Measurements from ENCODE around the gene OR2F1. TPM values are rescaled to one million over a fixed set of nuclear protein-coding genes. Genes with fewer than 3 reads are reported as not detected.

Gene OR2F1
- total RNA-seq, 1 experiment from 2014 or later, result not detected

- Histone ChIP-seq H3K4me3 (ENCODE audit: insufficient read depth, low read depth, low read length) (no peak overlapping the region), H3K36me3 (replicated peaks; ENCODE audit: control insufficient read depth, insufficient read depth, low read length) (no peaks in the 10 kb centered on the region), H3K27me3 (ENCODE audit: control insufficient read depth, insufficient read depth, low read length) (no peaks in the 10 kb centered on the region)
- DNase-seq, result no peak
These were observed 23.9 kb downstream of the OR2F1 start for GRCh38 chr7:143978585-143978984.

DNA sequence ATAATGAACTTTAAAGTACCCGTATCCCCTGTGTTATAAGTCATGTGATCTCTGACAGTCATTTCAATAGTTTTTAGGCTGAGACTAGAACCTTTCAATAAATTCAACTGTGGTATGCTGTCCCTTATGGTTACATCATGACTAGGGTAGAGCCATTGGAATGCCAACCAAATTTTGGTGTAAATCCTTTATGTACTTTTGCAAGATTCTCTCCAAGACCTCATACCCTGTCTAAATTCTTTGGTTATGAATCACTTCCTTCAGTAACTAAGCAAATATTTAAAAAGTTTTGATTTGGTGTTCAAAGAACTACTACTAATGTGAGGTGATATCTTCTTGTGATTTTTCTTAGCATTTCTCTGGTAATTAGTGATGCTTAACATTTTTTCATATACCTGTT lies 24.7 kb downstream of the OR2F1 start:
- Histone ChIP-seq H3K4me3 (ENCODE audit: insufficient read depth, low read depth, low read length) (no peak overlapping the region), H3K36me3 (replicated peaks; ENCODE audit: control insufficient read depth, insufficient read depth, low read length) (no peaks in the 10 kb centered on the region), H3K27me3 (ENCODE audit: control insufficient read depth, insufficient read depth, low read length) (no peaks in the 10 kb centered on the region)
- no peak for DNase-seq

DNA sequence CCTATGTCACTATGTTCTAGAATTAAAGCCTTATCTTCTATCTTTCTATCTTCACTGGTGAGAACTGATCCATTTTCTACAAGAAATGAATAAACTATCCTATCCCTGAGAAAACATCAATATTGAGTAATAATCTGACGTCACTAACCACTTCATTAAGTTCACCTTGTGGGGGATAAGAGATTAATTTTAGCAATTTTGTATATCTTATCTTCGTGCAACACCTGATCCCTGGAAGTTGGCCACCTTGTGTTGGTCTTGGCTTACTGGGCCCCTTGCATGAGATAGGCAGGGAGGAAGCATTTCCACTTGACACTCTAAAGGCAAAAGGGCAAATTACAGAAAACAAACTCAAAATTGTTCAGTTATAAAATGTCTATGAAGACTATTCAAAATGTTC lies 25.4 kb downstream of the OR2F1 start:
- no peak for DNase-seq
- Histone ChIP-seq H3K4me3 (ENCODE audit: insufficient read depth, low read depth, low read length) (no peak overlapping the region), H3K36me3 (replicated peaks; ENCODE audit: control insufficient read depth, insufficient read depth, low read length) (no peaks in the 10 kb centered on the region), H3K27me3 (ENCODE audit: control insufficient read depth, insufficient read depth, low read length) (no peaks in the 10 kb centered on the region)

GRCh38 chr7:143980746-143981510 lies 26.3 kb downstream of the OR2F1 start:
- no peaks in the 10 kb centered on the region for H3K36me3 ChIP-seq (replicated peaks; ENCODE audit: control insufficient read depth, insufficient read depth, low read length)
- H3K4me3 ChIP-seq (ENCODE audit: insufficient read depth, low read depth, low read length), result no peak overlapping the region
- no peaks in the 10 kb centered on the region for H3K27me3 ChIP-seq (ENCODE audit: control insufficient read depth, insufficient read depth, low read length)
- DNase-seq, result no peak

DNA sequence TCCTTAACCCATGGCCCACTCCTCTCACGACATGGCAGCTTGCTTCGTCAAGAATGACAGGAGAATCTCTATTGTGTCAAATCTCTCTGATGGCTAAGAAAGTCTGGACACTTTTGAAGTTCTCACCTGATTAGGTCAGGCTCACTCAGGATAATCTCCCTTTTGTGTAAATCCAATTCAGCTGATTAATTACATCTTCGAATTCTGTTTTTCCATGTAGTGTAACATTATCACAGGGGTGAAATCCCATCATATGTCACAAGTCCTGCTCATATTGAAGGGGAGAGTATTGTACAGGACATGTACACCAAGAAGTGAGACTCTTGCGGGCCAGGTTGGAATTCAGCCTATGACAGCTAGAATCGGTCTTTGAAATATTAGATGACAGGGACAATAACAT lies 29.3 kb downstream of the OR2F1 start:
- no peak for DNase-seq
- no peak overlapping the region for H3K4me3 ChIP-seq (ENCODE audit: insufficient read depth, low read depth, low read length)
- no peaks in the 10 kb centered on the region for H3K36me3 ChIP-seq (replicated peaks; ENCODE audit: control insufficient read depth, insufficient read depth, low read length)
- H3K27me3 ChIP-seq (ENCODE audit: control insufficient read depth, insufficient read depth, low read length), result no peaks in the 10 kb centered on the region

- Histone ChIP-seq H3K36me3 (replicated peaks; ENCODE audit: control insufficient read depth, insufficient read depth, low read length) (no peaks in the 10 kb centered on the region), H3K4me3 (ENCODE audit: insufficient read depth, low read depth, low read length) (no peak overlapping the region), H3K27me3 (ENCODE audit: control insufficient read depth, insufficient read depth, low read length) (no peaks in the 10 kb centered on the region)
- DNase-seq, result no peak
These were observed 32.9 kb downstream of the OR2F1 start for GRCh38 chr7:143987513-143987912.

DNA sequence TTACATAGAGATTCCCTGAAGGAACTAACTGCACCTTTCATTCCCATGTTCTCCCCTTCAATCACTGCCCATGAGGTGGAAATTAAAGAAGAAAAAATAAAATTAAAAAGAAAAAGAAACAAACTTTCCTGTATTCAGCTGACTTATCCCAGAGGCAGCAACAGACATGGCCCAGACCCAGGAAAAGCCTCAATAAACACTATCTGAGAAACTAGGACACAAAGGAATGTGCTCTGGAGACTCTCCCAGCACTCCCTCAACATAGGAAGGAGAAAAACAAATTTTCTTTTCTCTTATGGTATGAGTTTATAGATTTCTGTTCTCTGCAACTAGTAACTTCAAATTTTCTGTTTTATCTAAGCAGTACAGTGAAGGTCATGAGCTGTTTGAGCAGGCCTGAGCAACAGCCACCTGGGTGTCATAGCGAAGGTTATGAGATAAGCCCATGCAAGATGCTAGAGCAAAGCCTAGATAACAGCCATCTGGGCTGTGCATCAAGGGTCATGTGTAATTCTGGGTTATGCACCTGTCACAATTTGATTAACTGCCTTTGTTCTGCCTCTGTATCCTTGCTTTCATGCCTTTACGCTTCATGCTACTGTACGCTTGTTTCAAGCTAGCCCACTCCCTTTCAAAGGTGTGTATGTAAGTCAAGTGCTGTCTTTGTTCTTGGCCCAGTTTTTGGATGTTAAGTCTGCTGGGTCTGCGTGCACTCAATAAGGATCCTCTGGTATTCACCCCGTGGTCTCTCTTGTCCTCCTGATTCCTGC lies 34.5 kb downstream of the OR2F1 start:
- no peaks in the 10 kb centered on the region for H3K36me3 ChIP-seq (replicated peaks; ENCODE audit: control insufficient read depth, insufficient read depth, low read length)
- no peak for DNase-seq
- H3K4me3 ChIP-seq (ENCODE audit: insufficient read depth, low read depth, low read length), result no peak overlapping the region
- H3K27me3 ChIP-seq (ENCODE audit: control insufficient read depth, insufficient read depth, low read length), result no peaks in the 10 kb centered on the region

GRCh38 chr7:143992670-143993069 lies 38.0 kb downstream of the OR2F1 start:
- no peak overlapping the region for H3K4me3 ChIP-seq (ENCODE audit: insufficient read depth, low read depth, low read length)
- H3K36me3 ChIP-seq (replicated peaks; ENCODE audit: control insufficient read depth, insufficient read depth, low read length), result no peaks in the 10 kb centered on the region
- no peaks in the 10 kb centered on the region for H3K27me3 ChIP-seq (ENCODE audit: control insufficient read depth, insufficient read depth, low read length)
- DNase-seq, result no peak

DNA sequence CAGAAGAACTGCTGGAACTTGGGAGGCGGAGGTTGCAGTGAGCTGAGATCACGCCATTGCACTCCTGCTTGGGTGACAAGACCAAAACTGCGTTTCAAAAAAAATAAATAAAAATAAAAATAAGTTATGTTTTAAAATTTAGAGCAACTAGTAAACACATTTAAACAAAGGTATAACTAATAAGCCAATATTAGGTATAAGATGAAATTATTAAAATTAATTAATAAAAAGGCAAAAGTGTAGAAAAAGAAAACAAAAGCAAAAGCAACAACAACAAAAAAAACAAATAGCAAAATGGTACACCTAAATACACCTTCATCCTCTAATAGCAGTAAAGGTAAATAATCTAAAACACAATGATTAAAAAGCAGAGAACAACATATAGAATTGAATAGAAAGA lies 39.3 kb downstream of the OR2F1 start:
- H3K4me3 ChIP-seq (ENCODE audit: insufficient read depth, low read depth, low read length), result no peak overlapping the region
- no peaks in the 10 kb centered on the region for H3K36me3 ChIP-seq (replicated peaks; ENCODE audit: control insufficient read depth, insufficient read depth, low read length)
- no peak for DNase-seq
- H3K27me3 ChIP-seq (ENCODE audit: control insufficient read depth, insufficient read depth, low read length), result no peaks in the 10 kb centered on the region

GRCh38 chr7:144000020-144000419 lies 45.4 kb downstream of the OR2F1 start, which contains the start of gene OR6B1:
OR6B1 (plus strand) TSS chr7:144000320; CDS start chr7:144003997, 3,677 bp downstream.
- Histone ChIP-seq H3K36me3 (replicated peaks; ENCODE audit: control insufficient read depth, insufficient read depth, low read length) (no peaks in the 10 kb centered on the region), H3K27me3 (ENCODE audit: control insufficient read depth, insufficient read depth, low read length) (no peaks in the 10 kb centered on the region), H3K4me3 (ENCODE audit: insufficient read depth, low read depth, low read length) (no peak within 1 kb of the TSS)
- no peak for DNase-seq

- no peak for DNase-seq
- H3K4me3 ChIP-seq (ENCODE audit: insufficient read depth, low read depth, low read length), result no peak overlapping the region
- H3K27me3 ChIP-seq (ENCODE audit: control insufficient read depth, insufficient read depth, low read length), result no peaks in the 10 kb centered on the region
- H3K36me3 ChIP-seq (replicated peaks; ENCODE audit: control insufficient read depth, insufficient read depth, low read length), result no peaks in the 10 kb centered on the region
These were observed 46.9 kb downstream of the OR2F1 start for GRCh38 chr7:144001543-144001942.

DNA sequence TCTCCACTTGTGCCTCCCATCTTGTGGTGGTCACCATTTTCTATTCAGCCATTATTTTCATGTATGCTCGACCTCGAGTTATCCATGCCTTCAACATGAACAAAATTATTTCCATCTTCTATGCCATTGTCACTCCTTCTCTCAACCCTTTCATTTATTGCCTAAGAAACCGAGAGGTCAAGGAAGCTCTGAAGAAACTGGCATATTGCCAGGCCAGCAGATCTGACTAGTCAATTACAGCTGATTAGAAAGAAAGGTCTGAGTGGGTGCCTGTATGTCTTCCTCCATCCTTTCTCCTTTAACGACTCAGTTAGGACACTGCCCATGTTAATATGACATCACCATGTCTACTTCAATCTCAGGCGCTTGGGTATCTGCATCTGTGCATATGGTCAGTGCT lies 50.1 kb downstream of the OR2F1 start:
- no peak for DNase-seq
- H3K27me3 ChIP-seq (ENCODE audit: control insufficient read depth, insufficient read depth, low read length), result no peaks in the 10 kb centered on the region
- no peak overlapping the region for H3K4me3 ChIP-seq (ENCODE audit: insufficient read depth, low read depth, low read length)
- no peaks in the 10 kb centered on the region for H3K36me3 ChIP-seq (replicated peaks; ENCODE audit: control insufficient read depth, insufficient read depth, low read length)

DNA sequence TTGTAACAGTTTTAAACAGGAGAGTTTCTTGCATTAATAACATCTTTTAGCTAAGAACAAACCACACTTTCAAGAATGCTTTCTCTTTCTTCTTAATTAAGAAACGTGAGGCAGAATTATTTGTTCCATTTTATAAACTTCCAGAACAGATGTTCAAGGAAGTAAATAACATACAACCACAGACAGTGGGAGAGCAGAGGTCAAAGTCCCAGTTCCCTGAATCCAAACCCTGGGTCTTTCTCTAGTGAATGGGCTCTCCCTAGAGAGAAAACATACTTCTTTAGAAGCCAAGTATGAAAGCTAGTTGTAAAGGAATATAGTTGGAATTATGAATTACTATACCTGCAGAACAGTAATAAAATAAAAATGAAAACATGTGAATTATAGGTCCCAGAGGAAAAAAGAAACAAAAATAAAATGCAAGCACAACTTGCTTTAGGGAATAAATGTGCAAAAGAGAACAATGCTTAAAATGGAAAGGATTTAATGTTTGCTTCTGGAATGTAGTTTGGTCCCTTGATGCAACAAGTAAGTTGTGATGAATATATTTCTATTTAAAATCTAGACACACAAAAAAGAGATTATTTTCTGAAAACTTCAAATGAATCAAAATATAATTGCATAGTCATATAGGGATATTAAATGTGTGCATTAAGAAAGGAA lies 51.5 kb downstream of the OR2F1 start:
- no peak for DNase-seq
- Histone ChIP-seq H3K4me3 (ENCODE audit: insufficient read depth, low read depth, low read length) (no peak overlapping the region), H3K36me3 (replicated peaks; ENCODE audit: control insufficient read depth, insufficient read depth, low read length) (no peaks in the 10 kb centered on the region), H3K27me3 (ENCODE audit: control insufficient read depth, insufficient read depth, low read length) (no peaks in the 10 kb centered on the region)

GRCh38 chr7:144006692-144007042 lies 52.0 kb downstream of the OR2F1 start:
- Histone ChIP-seq H3K36me3 (replicated peaks; ENCODE audit: control insufficient read depth, insufficient read depth, low read length) (no peaks in the 10 kb centered on the region), H3K4me3 (ENCODE audit: insufficient read depth, low read depth, low read length) (no peak overlapping the region), H3K27me3 (ENCODE audit: control insufficient read depth, insufficient read depth, low read length) (no peaks in the 10 kb centered on the region)
- no peak for DNase-seq

- H3K27me3 ChIP-seq (ENCODE audit: control insufficient read depth, insufficient read depth, low read length), result no peaks in the 10 kb centered on the region
- DNase-seq, result no peak
- no peak overlapping the region for H3K4me3 ChIP-seq (ENCODE audit: insufficient read depth, low read depth, low read length)
- no peaks in the 10 kb centered on the region for H3K36me3 ChIP-seq (replicated peaks; ENCODE audit: control insufficient read depth, insufficient read depth, low read length)
These were observed 54.7 kb downstream of the OR2F1 start for GRCh38 chr7:144009361-144009760.

Measured in H7 (cell line).